PFSK-1 (cell line): Measurements from ENCODE around the gene SLC18A3.

Experiments
- FOXP2 ChIP-seq: optimal IDR thresholded peaks from 2 replicates; pipeline ENCODE3; 2011; ENCODE audit warnings: borderline replicate concordance, control low read depth, inconsistent platforms; ENCODE audit not compliant: insufficient read depth; ENCODE audit errors: extremely low read length, extremely low read depth
- POLR2AphosphoS5 ChIP-seq: IDR thresholded peaks from 2 replicates; pipeline ENCODE4 v1.6.1; 2012; ENCODE audit warnings: low read depth, mild to moderate bottlenecking, control low read depth, low read length, moderate library complexity
- SIN3A ChIP-seq: IDR thresholded peaks from 2 replicates; pipeline ENCODE4 v1.6.1; 2012; ENCODE audit warnings: mild to moderate bottlenecking, low read length, moderate library complexity, borderline replicate concordance; ENCODE audit not compliant: insufficient read depth
- TAF1 ChIP-seq: IDR thresholded peaks from 2 replicates; pipeline ENCODE4 v1.6.1; 2012; ENCODE audit warnings: low read length, control low read depth, borderline replicate concordance; ENCODE audit not compliant: insufficient read depth
- TF ChIP-seq, protein P1 (sequence below), 2 experiments: IDR thresholded peaks; 2 replicates each; pipeline versions ENCODE4 v1.6.1 to v1.8.0; 2011 to 2012; ENCODE audit warnings: low read depth in 2 of 2, low read length in 2 of 2, control low read depth in 1 of 2, inconsistent platforms in 1 of 2, mild to moderate bottlenecking in 1 of 2, moderate library complexity in 1 of 2; ENCODE audit not compliant: insufficient read depth in 1 of 2

DNA sequence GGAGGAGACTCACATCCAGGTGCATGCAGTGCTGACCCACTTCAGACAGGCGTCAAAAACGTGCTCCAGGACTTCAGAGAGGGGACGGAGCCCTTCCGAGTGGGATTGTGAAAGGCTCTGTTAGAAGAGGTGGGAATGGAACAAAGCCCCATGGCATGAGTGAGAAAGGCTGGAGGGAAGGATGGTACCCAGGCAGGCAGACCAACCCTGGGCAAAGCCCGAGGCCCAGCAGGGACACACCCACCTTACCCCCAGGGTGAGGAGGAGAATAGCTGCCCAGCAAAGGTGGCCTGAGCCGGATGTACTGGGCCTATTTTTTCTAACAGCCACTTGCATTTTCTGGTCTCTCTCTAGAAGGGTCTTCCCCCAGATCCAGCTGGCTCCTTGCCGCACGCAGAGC lies 18.5 kb downstream of the SLC18A3 start:
- TF ChIP-seq FOXP2 (no peak), TAF1 (no peak), SIN3A (no peak), POLR2AphosphoS5 (no peak)
- TF ChIP-seq, protein P1, sequence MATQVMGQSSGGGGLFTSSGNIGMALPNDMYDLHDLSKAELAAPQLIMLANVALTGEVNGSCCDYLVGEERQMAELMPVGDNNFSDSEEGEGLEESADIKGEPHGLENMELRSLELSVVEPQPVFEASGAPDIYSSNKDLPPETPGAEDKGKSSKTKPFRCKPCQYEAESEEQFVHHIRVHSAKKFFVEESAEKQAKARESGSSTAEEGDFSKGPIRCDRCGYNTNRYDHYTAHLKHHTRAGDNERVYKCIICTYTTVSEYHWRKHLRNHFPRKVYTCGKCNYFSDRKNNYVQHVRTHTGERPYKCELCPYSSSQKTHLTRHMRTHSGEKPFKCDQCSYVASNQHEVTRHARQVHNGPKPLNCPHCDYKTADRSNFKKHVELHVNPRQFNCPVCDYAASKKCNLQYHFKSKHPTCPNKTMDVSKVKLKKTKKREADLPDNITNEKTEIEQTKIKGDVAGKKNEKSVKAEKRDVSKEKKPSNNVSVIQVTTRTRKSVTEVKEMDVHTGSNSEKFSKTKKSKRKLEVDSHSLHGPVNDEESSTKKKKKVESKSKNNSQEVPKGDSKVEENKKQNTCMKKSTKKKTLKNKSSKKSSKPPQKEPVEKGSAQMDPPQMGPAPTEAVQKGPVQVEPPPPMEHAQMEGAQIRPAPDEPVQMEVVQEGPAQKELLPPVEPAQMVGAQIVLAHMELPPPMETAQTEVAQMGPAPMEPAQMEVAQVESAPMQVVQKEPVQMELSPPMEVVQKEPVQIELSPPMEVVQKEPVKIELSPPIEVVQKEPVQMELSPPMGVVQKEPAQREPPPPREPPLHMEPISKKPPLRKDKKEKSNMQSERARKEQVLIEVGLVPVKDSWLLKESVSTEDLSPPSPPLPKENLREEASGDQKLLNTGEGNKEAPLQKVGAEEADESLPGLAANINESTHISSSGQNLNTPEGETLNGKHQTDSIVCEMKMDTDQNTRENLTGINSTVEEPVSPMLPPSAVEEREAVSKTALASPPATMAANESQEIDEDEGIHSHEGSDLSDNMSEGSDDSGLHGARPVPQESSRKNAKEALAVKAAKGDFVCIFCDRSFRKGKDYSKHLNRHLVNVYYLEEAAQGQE (IDR thresholded peaks at IDR 0.05; ENCODE audit: insufficient read depth in 1 of 2, low read depth in 2 of 2, low read length in 2 of 2), result no peak
